Spleen (tissue), 11 donors: ENCODE data around the gene BRD3. TPM values are rescaled to one million over a fixed set of nuclear protein-coding genes. Genes with fewer than 3 reads are reported as not detected.
"Not testable (repeated sequence)": the region's sequence is repeated elsewhere in the genome, so short reads cannot be mapped to it uniquely, and the experiment has no call there.

Source experiments
- DNase-seq: peaks from one replicate; pipeline ENCODE4 v3.0.0-alpha.2; 2020
- H3K27ac ChIP-seq, 8 donors: fragments of 200-600 bp; sonication (generic) in 7 of 8; 1 replicate in 4 of 8; 2 replicates in 4 of 8; pipeline versions ENCODE4 v1.5.0 to v1.8.0; 2016 to 2021; ENCODE audit warnings: inconsistent platforms in 4 of 8, mild to moderate bottlenecking in 4 of 8, moderate library complexity in 1 of 8
- H3K27me3 ChIP-seq, 7 donors: fragments of 200-600 bp; sonication (generic) in 6 of 7; replicated peaks in 1 of 7; 1 replicate in 4 of 7; 2 replicates in 3 of 7; pipeline versions ENCODE4 v1.5.0 to v1.8.0; 2016 to 2021; ENCODE audit warnings: inconsistent platforms in 3 of 7, mild to moderate bottlenecking in 1 of 7
- H3K36me3 ChIP-seq, 6 donors: fragments of 200-600 bp; sonication (generic) in 5 of 6; 1 replicate in 4 of 6; 2 replicates in 2 of 6; pipeline versions ENCODE4 v1.5.0 to v1.8.0; 2016 to 2021; ENCODE audit warnings: inconsistent platforms in 2 of 6
- H3K4me1 ChIP-seq, 6 donors: fragments of 200-600 bp; sonication (generic) in 5 of 6; 1 replicate in 3 of 6; 2 replicates in 3 of 6; pipeline versions ENCODE4 v1.5.0 to v1.8.0; 2016 to 2021; ENCODE audit warnings: inconsistent platforms in 3 of 6
- H3K4me3 ChIP-seq, 8 donors: fragments of 200-600 bp; sonication (generic) in 7 of 8; 1 replicate in 4 of 8; 2 replicates in 4 of 8; pipeline versions ENCODE4 v1.5.0 to v1.8.0; 2016 to 2021; ENCODE audit warnings: inconsistent platforms in 4 of 8, mild to moderate bottlenecking in 4 of 8, moderate library complexity in 2 of 8
- H3K9me3 ChIP-seq, 8 donors: fragments of 200-600 bp; sonication (generic) in 7 of 8; 1 replicate in 4 of 8; 2 replicates in 4 of 8; pipeline versions ENCODE4 v1.5.0 to v1.8.0; 2016 to 2021; ENCODE audit warnings: inconsistent platforms in 4 of 8
- POLR2A ChIP-seq, 3 donors: fragments of 450-650 bp; IDR thresholded peaks; one replicate each; pipeline ENCODE4 v1.5.1; 2017; ENCODE audit warnings: antibody characterized with exemption in 3 of 3, mild to moderate bottlenecking in 1 of 3
- POLR2AphosphoS5 ChIP-seq, 3 donors: sonication (generic); formaldehyde crosslinking; IDR thresholded peaks; one replicate each; pipeline ENCODE4 v1.5.1; 2017; ENCODE audit warnings: antibody characterized with exemption in 3 of 3
- WGBS, 5 donors: extraction: QIAGEN DNeasy Blood & Tissue Kit in 3 of 5; methylation state at CpG; one replicate each; pipeline versions ENCODE4 v1.1.5 to v1.1.7; 2013 to 2018; 5-methylcytosine and 5-hydroxymethylcytosine counted together
- intact Hi-C: fragments of 100-400 bp; cut with DNase I; formaldehyde crosslinking; loops from one replicate; pipeline ENCODE4 v1.15.0; 2023; ENCODE audit warnings: low total_unique reads
- polyA plus RNA-seq, 3 donors: library from polyadenylated mRNA; stranded (reverse); fragments of 200-250 nt; gene quantifications; one replicate each; pipeline ENCODE4 v1.2.1, GENCODE V29; 2013
- total RNA-seq, 7 donors: library from RNA; depleted of rRNA in 3 of 7; stranded (reverse); fragments of >200 nt in 3 of 7; fragmentation: NEBNext Ultra II Directional in 4 of 7; extraction: Animal tissue kit (Norgen Biotek cat#: 25700) in 4 of 7; gene quantifications; one replicate each; pipeline versions ENCODE4 v1.1.0 to v1.2.1, GENCODE V29; 2016 to 2021
- TF ChIP-seq, protein P1 (sequence below), 11 experiments: fragments of 200-600 bp in 7 of 11; fragments of 450-650 bp in 4 of 11; sonication (generic) in 4 of 11; IDR thresholded peaks in 8 of 11; conservative IDR thresholded peaks in 3 of 11; 1 replicate in 7 of 11; 2 replicates in 4 of 11; pipeline versions ENCODE4 v1.4.0 to v1.8.0; 2016 to 2021; ENCODE audit warnings: antibody characterized with exemption in 11 of 11, inconsistent platforms in 4 of 11, mild to moderate bottlenecking in 1 of 11
- donor health status: healthy with polysubstance abuse.
- donor health status: DM: no; HTN: no; CAD: no; lungs with moderate emphysema.
- donor health status: DM: no; HTN: no; CAD: no.
- donor health status: Bipolar disorder and iron deficiency.
- donor health status: healthy.
- donor health status: DM: no; HTN: no; CAD: no.
- donor health status: DM: yes; HTN: yes; CAD: no.

The BRD3 gene
- total and polyA plus RNA-seq, 10 donors, result 5.9 to 54.0 (median 30.0) TPM

DNA sequence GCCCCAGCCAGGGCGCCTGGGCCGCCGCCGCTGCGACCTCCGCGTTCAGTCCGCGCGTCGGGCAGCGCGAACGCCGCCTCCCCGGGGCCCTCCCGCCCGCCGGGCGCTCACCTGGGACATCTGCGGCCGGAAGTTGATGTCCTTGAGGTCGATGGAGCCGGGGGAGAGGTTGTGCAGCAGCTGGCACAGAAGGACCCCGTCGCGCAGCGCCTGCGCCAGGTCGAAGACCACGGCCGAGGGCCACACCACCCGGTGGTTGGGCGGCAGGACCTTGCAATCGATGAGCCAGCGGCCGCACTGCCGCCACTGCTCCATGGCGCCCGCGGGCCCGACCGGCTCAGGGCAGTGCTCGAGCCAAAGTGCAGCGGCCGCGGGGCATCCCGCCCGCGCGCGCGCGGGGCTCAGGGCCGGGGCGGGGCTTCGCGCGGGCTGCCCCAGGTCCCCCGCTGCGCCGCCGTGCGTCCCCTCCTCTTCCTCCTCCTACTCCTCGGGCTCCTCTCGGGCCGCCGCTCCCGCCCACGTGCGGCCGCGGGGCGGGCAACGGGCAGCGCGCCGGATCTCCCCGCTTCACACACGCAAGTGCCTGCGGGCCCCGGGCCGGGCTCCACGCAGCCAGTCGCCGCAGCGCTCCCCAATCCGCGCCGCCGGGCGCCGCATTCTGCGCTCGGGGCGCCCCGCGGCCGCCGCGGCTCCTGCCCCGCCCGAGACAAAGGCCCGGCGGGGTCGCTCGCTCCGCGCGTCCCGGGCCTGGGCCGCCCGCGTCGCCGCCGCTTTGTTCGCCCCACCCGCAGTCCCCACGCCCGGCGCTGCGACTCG lies 75.7 kb downstream of the BRD3 start, which contains the start of gene VAV2:
Gene VAV2, minus strand, starts transcription at position 361 of the 816 bp plus-strand sequence. Its CDS starts 46 bp downstream, at position 315.
- Histone ChIP-seq H3K36me3 (no peaks in the 10 kb centered on the region), H3K27ac (peak within 1 kb of the TSS; percentile 80 to 94 (median 90)), H3K4me3 (peak within 1 kb of the TSS; percentile 59 to 93 (median 70)), H3K9me3 (no peaks in the 10 kb centered on the region), H3K27me3 (peaks cover 0 to 79% (median 17%) of the 10 kb centered on the region in 7 donors), H3K4me1 (peaks cover 27 to 58% (median 40%) of the 10 kb centered on the region in 6 donors)
- 0 to 1% (median 0%) methylated on average over 39 to 124 of the region's 124 CpGs for WGBS, 5 donors
- peak in 2 of 3 donors; percentile 32 to 55 for TF ChIP-seq POLR2AphosphoS5 (IDR thresholded peaks at IDR 0.05)
- no peak for TF ChIP-seq POLR2A (IDR thresholded peaks at IDR 0.05)
- peak; percentile 89 for DNase-seq
- intact Hi-C loops, result loop anchor here (5.0 kb wide), 1 partner anchor 200 kb away; no protein-coding TSS in a partner anchor

DNA sequence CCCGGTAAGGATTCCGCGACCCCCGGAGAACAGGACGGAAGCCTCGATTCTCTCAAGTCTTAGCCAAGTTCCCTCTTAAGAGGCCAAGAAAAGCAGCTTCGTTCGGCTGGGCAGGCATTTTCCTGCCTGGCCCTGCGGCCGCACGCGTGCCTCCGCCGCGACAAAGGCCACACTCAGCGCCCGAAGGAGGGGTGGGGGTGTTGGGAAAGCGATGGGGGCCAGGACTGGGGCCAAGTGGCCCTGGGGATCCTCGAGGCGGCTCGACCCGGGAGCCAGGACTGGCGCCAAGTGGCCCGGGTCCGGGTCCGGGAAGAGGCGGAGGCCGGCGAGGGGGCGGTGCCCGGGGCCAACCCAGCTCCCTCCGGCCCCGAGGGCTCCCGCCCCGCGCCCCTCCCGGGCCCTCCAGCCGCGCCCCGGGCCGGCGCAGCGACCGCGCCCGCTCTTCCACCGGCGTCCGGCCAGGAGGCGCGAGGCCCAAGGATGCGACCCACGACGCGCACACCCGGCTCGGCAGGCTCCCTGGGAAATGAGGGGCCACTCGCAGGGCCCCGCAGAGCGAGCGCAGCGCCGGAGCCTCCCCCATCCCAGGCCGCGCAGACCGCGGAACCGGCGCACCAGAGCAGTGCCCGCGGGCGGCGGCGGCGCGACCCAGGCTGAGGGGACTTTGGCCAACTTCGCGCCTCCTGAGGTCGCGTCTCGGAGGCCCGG lies 76.5 kb downstream of the BRD3 start:
- intact Hi-C loops, result loop anchor here (5.0 kb wide), 1 partner anchor 199 kb away; no protein-coding TSS in a partner anchor
- Histone ChIP-seq H3K27me3 (peaks cover 0 to 71% (median 17%) of the 10 kb centered on the region in 7 donors), H3K4me1 (peaks cover 27 to 66% (median 43%) of the 10 kb centered on the region in 6 donors), H3K36me3 (no peaks in the 10 kb centered on the region), H3K27ac (peak overlapping the region in 7 of 8 donors; percentile 40 to 94 (median 90)), H3K9me3 (no peaks in the 10 kb centered on the region), H3K4me3 (peak overlapping the region; percentile 44 to 93 (median 70))
- WGBS, 5 donors, result 1 to 2% (median 1%) methylated on average over 38 to 82 of the region's 82 CpGs; no CpG with 5 or more reads in 1 of the 5 donors
- DNase-seq, result peak; percentile 79
- peak in 1 of 3 donors; percentile 37 for TF ChIP-seq POLR2AphosphoS5 (IDR thresholded peaks at IDR 0.05)
- TF ChIP-seq POLR2A (IDR thresholded peaks at IDR 0.05), result no peak

- Histone ChIP-seq H3K36me3 (no peaks in the 10 kb centered on the region), H3K9me3 (no peaks in the 10 kb centered on the region), H3K4me1 (peaks cover 27 to 73% (median 43%) of the 10 kb centered on the region in 6 donors), H3K27ac (peak overlapping the region in 7 of 8 donors; percentile 40 to 94 (median 90)), H3K4me3 (peak overlapping the region; percentile 44 to 93 (median 70)), H3K27me3 (peaks cover 0 to 64% (median 17%) of the 10 kb centered on the region in 7 donors)
- 47 to 63% (median 55%) methylated on average over 17 to 31 of the region's 31 CpGs for WGBS, 5 donors
- peak; percentile 74 for DNase-seq
- TF ChIP-seq, protein P1, sequence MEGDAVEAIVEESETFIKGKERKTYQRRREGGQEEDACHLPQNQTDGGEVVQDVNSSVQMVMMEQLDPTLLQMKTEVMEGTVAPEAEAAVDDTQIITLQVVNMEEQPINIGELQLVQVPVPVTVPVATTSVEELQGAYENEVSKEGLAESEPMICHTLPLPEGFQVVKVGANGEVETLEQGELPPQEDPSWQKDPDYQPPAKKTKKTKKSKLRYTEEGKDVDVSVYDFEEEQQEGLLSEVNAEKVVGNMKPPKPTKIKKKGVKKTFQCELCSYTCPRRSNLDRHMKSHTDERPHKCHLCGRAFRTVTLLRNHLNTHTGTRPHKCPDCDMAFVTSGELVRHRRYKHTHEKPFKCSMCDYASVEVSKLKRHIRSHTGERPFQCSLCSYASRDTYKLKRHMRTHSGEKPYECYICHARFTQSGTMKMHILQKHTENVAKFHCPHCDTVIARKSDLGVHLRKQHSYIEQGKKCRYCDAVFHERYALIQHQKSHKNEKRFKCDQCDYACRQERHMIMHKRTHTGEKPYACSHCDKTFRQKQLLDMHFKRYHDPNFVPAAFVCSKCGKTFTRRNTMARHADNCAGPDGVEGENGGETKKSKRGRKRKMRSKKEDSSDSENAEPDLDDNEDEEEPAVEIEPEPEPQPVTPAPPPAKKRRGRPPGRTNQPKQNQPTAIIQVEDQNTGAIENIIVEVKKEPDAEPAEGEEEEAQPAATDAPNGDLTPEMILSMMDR (IDR thresholded peaks at IDR 0.05 in 8 of 11, conservative IDR thresholded peaks at IDR 0.05 in 3 of 11), result no peak
- peak; percentile 14 to 34 (median 33) for TF ChIP-seq POLR2AphosphoS5 (IDR thresholded peaks at IDR 0.05)
- intact Hi-C loops, result loop anchor here (5.0 kb wide), 1 partner anchor 198 kb away; no protein-coding TSS in a partner anchor
Observed at GRCh38 chr9:133990366-133991213, 77.2 kb downstream of the BRD3 start.

DNA sequence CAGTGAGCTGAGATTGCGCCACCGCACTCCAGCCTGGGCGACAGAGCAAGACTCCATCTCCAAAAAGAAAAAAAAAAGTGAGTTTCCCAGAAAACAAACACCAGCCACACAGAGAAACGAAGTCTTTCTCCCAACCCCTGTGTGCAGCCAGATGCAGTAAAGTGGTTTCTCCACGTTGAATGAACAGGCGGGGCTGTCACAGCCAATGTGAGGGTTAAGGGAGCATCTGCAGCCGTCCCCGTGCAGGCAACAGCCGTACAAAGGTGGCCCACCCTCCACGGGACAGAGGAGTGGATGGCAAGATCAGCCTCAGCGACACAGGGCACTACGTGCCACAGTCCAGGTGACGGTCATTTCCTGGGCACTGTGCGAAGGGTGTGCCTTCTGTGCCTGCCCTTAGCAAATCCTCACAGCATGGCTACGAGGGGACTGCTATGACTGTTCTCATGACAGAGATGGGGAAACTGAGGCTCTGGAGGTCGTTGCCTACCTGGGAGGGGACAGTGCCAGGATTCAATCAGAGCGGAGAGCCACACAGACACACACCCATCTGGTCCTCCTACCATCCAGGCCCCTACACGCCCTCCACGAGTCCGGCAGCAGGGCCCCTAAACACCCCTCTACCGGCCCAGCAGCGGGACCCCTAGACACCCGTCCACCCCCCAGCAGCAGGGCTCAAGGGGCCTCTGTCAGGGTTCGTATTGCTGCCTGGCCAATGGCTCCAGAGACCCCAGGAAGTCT lies 78.0 kb downstream of the BRD3 start:
- WGBS, 5 donors, result 78 to 87% (median 83%) methylated on average over 13 to 24 of the region's 24 CpGs

GRCh38 chr9:133988771-133989170 lies 79.1 kb downstream of the BRD3 start:
- H3K9me3 ChIP-seq, H3K27ac ChIP-seq, intact Hi-C loops, H3K36me3 ChIP-seq, H3K4me3 ChIP-seq: not testable (repeated sequence)
- DNase-seq, result peak; percentile 31
- Histone ChIP-seq H3K4me1 (peaks cover 22 to 69% (median 34%) of the 10 kb centered on the region in 6 donors), H3K27me3 (peaks cover 0 to 45% (median 17%) of the 10 kb centered on the region in 7 donors)
- WGBS, 5 donors, result 83 to 91% (median 90%) methylated on average over 14 of the region's 14 CpGs

More for the DNA sequence above, 78.0 kb downstream of the BRD3 start:
- H3K27ac ChIP-seq, result peak overlapping the region in 2 of 8 donors; percentile 92 to 94
- no peaks in the 10 kb centered on the region for H3K9me3 ChIP-seq
- TF ChIP-seq POLR2AphosphoS5 (IDR thresholded peaks at IDR 0.05) (no peak), POLR2A (IDR thresholded peaks at IDR 0.05) (no peak)
- TF ChIP-seq, protein P1 (IDR thresholded peaks at IDR 0.05 in 8 of 11, conservative IDR thresholded peaks at IDR 0.05 in 3 of 11), result no peak
- H3K36me3 ChIP-seq, result no peaks in the 10 kb centered on the region
- H3K27me3 ChIP-seq, result peaks cover 0 to 56% (median 17%) of the 10 kb centered on the region in 7 donors
- intact Hi-C loops, result loop anchor here (5.0 kb wide), 1 partner anchor 197 kb away; no protein-coding TSS in a partner anchor
- H3K4me3 ChIP-seq, result peak overlapping the region in 7 of 8 donors; percentile 65 to 93 (median 73)
- peaks cover 27 to 75% (median 43%) of the 10 kb centered on the region in 6 donors for H3K4me1 ChIP-seq
- DNase-seq, result peak; percentile 73
